Measurements from ENCODE around the gene UBXN10.

DNA sequence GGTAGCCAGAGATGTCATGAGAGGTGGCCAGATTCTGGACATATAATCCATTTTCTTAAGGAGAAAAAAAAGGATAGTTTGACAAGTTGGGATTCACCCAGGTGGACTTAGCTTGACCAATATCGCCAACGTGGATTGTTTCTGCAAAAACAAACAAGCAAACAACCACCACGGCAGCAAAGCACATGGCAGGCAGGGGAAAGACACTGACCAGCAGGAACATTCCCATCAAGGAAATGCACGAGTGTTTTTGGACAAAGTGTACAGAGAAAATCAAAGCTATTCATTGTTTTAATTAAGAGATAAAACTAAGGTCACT, 9.5 kb downstream of the UBXN10 start:
- TF ChIP-seq POLR2A (IDR thresholded peaks at IDR 0.05; ENCODE audit: low read length): no peak
- TF ChIP-seq GATA1 (IDR thresholded peaks at IDR 0.05; ENCODE audit: low read depth, low read length): no peak

Measured in erythroblast (primary cell).